OCI-LY7 (cell line): Measurements from ENCODE around the gene CAP1. TPM values are rescaled to one million over a fixed set of nuclear protein-coding genes. Genes with fewer than 3 reads are reported as not detected.

ENCODE experiments used
- BruUV-seq: library from RNA; stranded (reverse); fragments of 400-500 nt; replicated peaks from 2 replicates; lab custom pipeline; 2021; lab: Mats Ljungman, UMichigan
- CTCF ChIA-PET: fragments of 300-600 bp; sonication (Branson Sonifier 250); formaldehyde crosslinking; loops from one replicate; lab custom pipeline; 2022; ENCODE audit warnings: antibody characterized with exemption; ENCODE audit not compliant: unreplicated experiment; lab: Charles Lee
- POLR2A ChIA-PET: fragments of 300-600 bp; sonication (Branson Sonifier 250); formaldehyde crosslinking; loops from one replicate; lab custom pipeline; 2022; ENCODE audit warnings: antibody characterized with exemption; lab: Charles Lee
- DNase-seq: peaks from one replicate; pipeline ENCODE4 v3.0.0-alpha.2; 2015; ENCODE audit warnings: low spot score
- H2AFZ ChIP-seq: fragments of 200-600 bp; sonication (generic), shearing (Covaris generic); 2 replicates; pipeline ENCODE4 v1.6.1; 2014; ENCODE audit warnings: mild to moderate bottlenecking, antibody characterized with exemption, low read length, moderate library complexity
- H3K27ac ChIP-seq: fragments of 200-600 bp; sonication (generic); 2 replicates; pipeline ENCODE4 v1.5.1; 2014; ENCODE audit warnings: mixed run types, low read depth, mild to moderate bottlenecking, moderate library complexity, low read length, inconsistent platforms; ENCODE audit not compliant: poor library complexity, severe bottlenecking
- H3K36me3 ChIP-seq: fragments of 200-600 bp; sonication (generic); 2 replicates; pipeline ENCODE4 v1.6.1; 2014; ENCODE audit warnings: mild to moderate bottlenecking, antibody characterized with exemption, low read length, moderate library complexity, mixed read lengths; ENCODE audit not compliant: insufficient read depth
- H3K4me1 ChIP-seq: fragments of 200-600 bp; sonication (generic); 2 replicates; pipeline ENCODE4 v1.5.1; 2014; ENCODE audit warnings: mild to moderate bottlenecking, low read length; ENCODE audit not compliant: insufficient read depth, poor library complexity, severe bottlenecking
- H3K4me2 ChIP-seq: fragments of 200-600 bp; sonication (generic); 2 replicates; pipeline ENCODE4 v1.6.1; 2014; ENCODE audit warnings: mild to moderate bottlenecking, low read length
- H3K4me3 ChIP-seq: fragments of 200-600 bp; sonication (generic); 2 replicates; pipeline ENCODE4 v1.5.1; 2014; ENCODE audit warnings: mild to moderate bottlenecking, low read depth, low read length; ENCODE audit not compliant: poor library complexity, severe bottlenecking
- H3K79me2 ChIP-seq: fragments of 200-600 bp; sonication (generic); 2 replicates; pipeline ENCODE4 v1.6.1; 2016; ENCODE audit warnings: low read depth, mild to moderate bottlenecking, low read length, moderate library complexity, mixed read lengths; ENCODE audit not compliant: insufficient read depth
- H3K9me2 ChIP-seq: fragments of 200-600 bp; sonication (generic); 2 replicates; pipeline ENCODE4 v1.6.1; 2016; ENCODE audit warnings: mild to moderate bottlenecking, low read length, mixed read lengths; ENCODE audit not compliant: insufficient read depth
- H3K9me3 ChIP-seq: fragments of 200-600 bp; sonication (generic); 2 replicates; pipeline ENCODE4 v1.6.1; 2014; ENCODE audit warnings: mild to moderate bottlenecking, mixed run types, low read length, mixed read lengths
- H4K20me1 ChIP-seq: fragments of 200-600 bp; sonication (generic); 2 replicates; pipeline ENCODE4 v1.6.1; 2014; ENCODE audit warnings: mild to moderate bottlenecking, antibody characterized with exemption, low read length, moderate library complexity, mixed read lengths; ENCODE audit not compliant: insufficient read depth
- EZH2phosphoT487 ChIP-seq: fragments of 200-600 bp; sonication (generic); IDR thresholded peaks from 2 replicates; pipeline ENCODE4 v1.6.1; 2018; ENCODE audit warnings: low read depth, borderline replicate concordance, mild to moderate bottlenecking, mixed run types, antibody characterized with exemption, low read length, moderate library complexity, mixed read lengths
- intact Hi-C: fragments of 100-400 bp; cut with micrococcal nuclease; formaldehyde crosslinking; loops from one replicate; pipeline ENCODE4 v1.10.0; 2022; ENCODE audit not compliant: unreplicated experiment
- total RNA-seq, 2 experiments: library from RNA; depleted of rRNA in 1 of 2; stranded (reverse); fragments of >200 nt in 1 of 2; shearing (Covaris generic) in 1 of 2; gene quantifications; 2 replicates each; pipeline ENCODE4 v1.2.3, GENCODE V29; 2014 to 2022
- TF ChIP-seq, protein P1 (sequence below): fragments of 200-600 bp; sonication (generic); conservative IDR thresholded peaks from 2 replicates; pipeline ENCODE4 v1.5.1; 2014; ENCODE audit warnings: mild to moderate bottlenecking, antibody characterized with exemption, low read length, moderate library complexity, mixed read lengths

Gene CAP1
- total RNA-seq, 2 experiments from 2014 or later, result 193 to 296 TPM

GRCh38 chr1:40072142-40072541 lies 31.6 kb downstream of the CAP1 start:
- TSS peak; percentile 81 for BruUV-seq
- H3K4me2 ChIP-seq, result no peak overlapping the region
- DNase-seq, result no peak
- CTCF ChIA-PET, result no interaction called here
- H3K79me2 ChIP-seq, result no peaks in the 10 kb centered on the region
- H2AFZ ChIP-seq, result no peak overlapping the region
- no peaks in the 10 kb centered on the region for H3K4me1 ChIP-seq
- no peak overlapping the region for H3K27ac ChIP-seq
- intact Hi-C loops, result no loop called here
- TF ChIP-seq, protein P1, sequence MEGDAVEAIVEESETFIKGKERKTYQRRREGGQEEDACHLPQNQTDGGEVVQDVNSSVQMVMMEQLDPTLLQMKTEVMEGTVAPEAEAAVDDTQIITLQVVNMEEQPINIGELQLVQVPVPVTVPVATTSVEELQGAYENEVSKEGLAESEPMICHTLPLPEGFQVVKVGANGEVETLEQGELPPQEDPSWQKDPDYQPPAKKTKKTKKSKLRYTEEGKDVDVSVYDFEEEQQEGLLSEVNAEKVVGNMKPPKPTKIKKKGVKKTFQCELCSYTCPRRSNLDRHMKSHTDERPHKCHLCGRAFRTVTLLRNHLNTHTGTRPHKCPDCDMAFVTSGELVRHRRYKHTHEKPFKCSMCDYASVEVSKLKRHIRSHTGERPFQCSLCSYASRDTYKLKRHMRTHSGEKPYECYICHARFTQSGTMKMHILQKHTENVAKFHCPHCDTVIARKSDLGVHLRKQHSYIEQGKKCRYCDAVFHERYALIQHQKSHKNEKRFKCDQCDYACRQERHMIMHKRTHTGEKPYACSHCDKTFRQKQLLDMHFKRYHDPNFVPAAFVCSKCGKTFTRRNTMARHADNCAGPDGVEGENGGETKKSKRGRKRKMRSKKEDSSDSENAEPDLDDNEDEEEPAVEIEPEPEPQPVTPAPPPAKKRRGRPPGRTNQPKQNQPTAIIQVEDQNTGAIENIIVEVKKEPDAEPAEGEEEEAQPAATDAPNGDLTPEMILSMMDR, result no peak
- H4K20me1 ChIP-seq, result no peaks in the 10 kb centered on the region
- H3K4me3 ChIP-seq, result no peak overlapping the region
- no peaks in the 10 kb centered on the region for H3K9me2 ChIP-seq
- H3K36me3 ChIP-seq, result peaks cover 96% of the 10 kb centered on the region
- no peaks in the 10 kb centered on the region for H3K9me3 ChIP-seq
- POLR2A ChIA-PET, result no interaction called here

DNA sequence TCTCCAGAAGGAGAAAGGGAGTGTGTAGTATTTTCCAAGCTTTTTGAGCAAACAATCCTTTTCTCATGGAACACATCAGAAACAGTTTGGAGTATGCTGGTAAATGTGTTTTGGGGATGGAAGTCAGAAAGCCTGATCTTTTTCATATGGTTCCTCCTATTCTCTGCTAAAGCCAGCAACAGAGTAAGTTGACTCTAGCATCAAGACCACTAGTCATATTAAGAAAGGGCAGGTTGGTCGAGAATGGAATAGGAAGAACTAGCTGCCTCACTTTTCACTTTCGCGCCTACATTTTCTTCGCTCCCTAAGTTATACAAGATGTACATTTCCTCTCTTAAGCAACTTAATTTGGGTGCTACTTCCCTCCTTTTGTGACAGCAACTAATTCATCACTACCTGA lies 32.5 kb downstream of the CAP1 start:
- H3K9me3 ChIP-seq, result no peaks in the 10 kb centered on the region
- DNase-seq, result no peak
- H2AFZ ChIP-seq, result no peak overlapping the region
- CTCF ChIA-PET, result no interaction called here
- TF ChIP-seq EZH2phosphoT487, result no peak
- TF ChIP-seq, protein P1, result no peak
- H4K20me1 ChIP-seq, result no peaks in the 10 kb centered on the region
- H3K9me2 ChIP-seq, result no peaks in the 10 kb centered on the region
- no peak overlapping the region for H3K27ac ChIP-seq
- intact Hi-C loops, result no loop called here
- H3K4me2 ChIP-seq, result no peak overlapping the region
- POLR2A ChIA-PET, result no interaction called here
- no peaks in the 10 kb centered on the region for H3K4me1 ChIP-seq
- TSS peak; percentile 83 for BruUV-seq
- H3K36me3 ChIP-seq, result peaks cover 96% of the 10 kb centered on the region
- no peaks in the 10 kb centered on the region for H3K79me2 ChIP-seq
- H3K4me3 ChIP-seq, result no peak overlapping the region

- CTCF ChIA-PET, result no interaction called here
- H4K20me1 ChIP-seq, result no peaks in the 10 kb centered on the region
- no peak for TF ChIP-seq EZH2phosphoT487
- TF ChIP-seq, protein P1, result no peak
- no TSS peak for BruUV-seq
- POLR2A ChIA-PET, result interaction anchor here (0.6 to 1.6 kb wide), 8 partner anchors 10 to 402 kb away, joined by 3 to 5 read pairs (median 4); partner anchors contain the start of gene CAP1
- DNase-seq, result no peak
- H3K36me3 ChIP-seq, result peaks cover 96% of the 10 kb centered on the region
- no peak overlapping the region for H2AFZ ChIP-seq
- H3K4me3 ChIP-seq, result no peak overlapping the region
- no peaks in the 10 kb centered on the region for H3K79me2 ChIP-seq
- H3K4me2 ChIP-seq, result no peak overlapping the region
- H3K9me3 ChIP-seq, result no peaks in the 10 kb centered on the region
- H3K9me2 ChIP-seq, result no peaks in the 10 kb centered on the region
- H3K4me1 ChIP-seq, result no peaks in the 10 kb centered on the region
- intact Hi-C loops, result no loop called here
- H3K27ac ChIP-seq, result no peak overlapping the region
Measured at GRCh38 chr1:40075266-40075665, 34.7 kb downstream of the CAP1 start.
